ENCODE results near the gene PDIK1L. TPM values are rescaled to one million over a fixed set of nuclear protein-coding genes. Genes with fewer than 3 reads are reported as not detected.

PDIK1L gene
- total and polyA plus RNA-seq, 7 donors = 1.4 to 7.0 (median 4.7) TPM

DNA sequence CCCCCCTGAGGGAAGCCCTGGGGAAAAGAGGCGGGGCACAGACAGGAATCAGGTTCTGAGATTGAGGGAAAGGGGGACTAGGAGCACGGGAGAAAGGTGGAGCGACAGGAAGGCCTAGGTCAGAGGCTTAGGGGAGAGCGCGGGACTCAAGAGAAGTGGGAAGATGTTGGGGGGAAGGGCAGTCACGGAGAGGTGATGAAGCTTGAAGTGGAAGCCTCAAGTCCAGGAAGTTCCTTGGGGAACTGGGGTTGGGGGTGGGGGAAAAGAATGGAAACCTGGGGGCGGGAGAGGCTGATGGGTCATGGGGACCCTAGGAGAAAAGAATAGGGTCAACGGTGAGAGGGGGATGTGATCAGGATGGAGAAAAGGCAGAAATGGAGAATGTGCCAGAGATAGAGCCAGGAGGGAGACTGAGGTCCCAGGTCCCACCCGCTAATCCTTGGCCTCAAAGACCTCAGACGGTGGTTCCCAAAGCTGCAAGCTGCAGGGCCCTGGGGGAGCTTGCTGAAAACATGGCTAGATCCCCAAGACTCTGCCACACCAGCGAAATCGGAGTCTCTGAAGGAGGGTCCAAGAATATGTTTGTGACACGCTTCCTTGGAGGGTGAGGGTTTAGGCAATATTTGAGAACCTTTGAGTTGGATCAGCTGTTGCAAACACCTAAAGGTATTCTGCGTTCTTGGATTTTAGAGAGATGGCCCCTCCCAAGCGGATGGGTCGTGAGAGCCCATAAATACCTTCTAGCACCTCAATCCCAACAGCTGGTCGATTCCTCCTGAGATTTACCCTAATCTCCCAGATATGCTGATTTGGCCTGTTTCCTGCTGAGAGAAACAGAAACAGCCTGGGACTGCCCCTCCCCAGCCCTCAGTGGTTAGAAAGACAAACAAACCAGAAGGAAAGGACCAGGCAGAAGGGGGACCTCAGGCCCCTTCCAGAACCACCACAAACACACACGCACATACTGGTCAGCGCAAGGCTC lies 53.5 kb downstream of the PDIK1L start:
- intact Hi-C loops (cut with DNase I) = loop anchor here (5.0 to 10.0 kb wide), 5 partner anchors 58 to 270 kb away; no protein-coding TSS in a partner anchor
- Histone ChIP-seq H3K27me3 (ENCODE audit: insufficient read depth in 3 of 3, low read length in 2 of 3) (no peaks in the 10 kb centered on the region), H3K36me3 (ENCODE audit: insufficient read depth in 1 of 2, low read depth in 1 of 2) (no peaks in the 10 kb centered on the region), H3K9me3 (no peaks in the 10 kb centered on the region), H3K4me1 (peaks cover 13% of the 10 kb centered on the region), H3K27ac (peak overlapping the region; percentile 71), H3K4me3 (peak overlapping the region; percentile 66)
- WGBS, 3 donors = 71 to 77% (median 73%) methylated on average over 19 of the region's 19 CpGs
- ATAC-seq = no peak
- no peak for TF ChIP-seq CTCF (IDR thresholded peaks at IDR 0.05)
- no peak for DNase-seq

DNA sequence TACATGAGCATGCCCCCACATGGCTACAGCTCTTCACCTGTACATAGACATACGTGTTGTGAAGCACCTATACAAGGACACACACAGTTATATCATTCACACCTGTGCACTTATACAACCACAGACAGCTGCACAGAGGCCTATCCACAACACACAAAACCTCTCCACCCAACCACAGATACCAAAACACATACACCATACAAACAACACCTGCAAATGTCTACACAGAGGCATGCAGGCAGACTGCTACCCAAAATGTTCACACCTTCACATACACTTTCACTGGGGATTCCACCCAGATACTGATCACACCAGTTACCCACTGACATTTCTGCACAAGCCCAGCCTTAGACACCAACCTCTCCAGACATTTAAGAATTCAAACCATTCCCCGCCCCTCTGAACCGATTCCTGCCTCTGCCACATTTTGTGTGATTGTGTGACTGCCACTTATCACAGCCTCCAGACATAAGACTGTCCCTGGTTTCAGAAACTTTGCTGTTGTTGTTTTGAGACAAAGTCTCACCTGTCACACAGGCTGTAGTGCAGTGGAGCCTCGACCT lies 55.2 kb downstream of the PDIK1L start:
- ATAC-seq (no peak), DNase-seq (no peak)
- WGBS, 3 donors = 71 to 85% (median 84%) methylated on average over 4 of the region's 4 CpGs
- H3K4me1 ChIP-seq = peaks cover 19% of the 10 kb centered on the region
- H3K9me3 ChIP-seq = no peaks in the 10 kb centered on the region
- no peak overlapping the region for H3K27ac ChIP-seq
- H3K4me3 ChIP-seq = no peak overlapping the region
- no peaks in the 10 kb centered on the region for H3K36me3 ChIP-seq (ENCODE audit: insufficient read depth in 1 of 2, low read depth in 1 of 2)
- no peak for TF ChIP-seq CTCF (IDR thresholded peaks at IDR 0.05)
- no peaks in the 10 kb centered on the region for H3K27me3 ChIP-seq (ENCODE audit: insufficient read depth in 3 of 3, low read length in 2 of 3)
- intact Hi-C loops (cut with DNase I) = loop anchor here (5.0 to 10.0 kb wide), 3 partner anchors 156 to 272 kb away; no protein-coding TSS in a partner anchor

DNA sequence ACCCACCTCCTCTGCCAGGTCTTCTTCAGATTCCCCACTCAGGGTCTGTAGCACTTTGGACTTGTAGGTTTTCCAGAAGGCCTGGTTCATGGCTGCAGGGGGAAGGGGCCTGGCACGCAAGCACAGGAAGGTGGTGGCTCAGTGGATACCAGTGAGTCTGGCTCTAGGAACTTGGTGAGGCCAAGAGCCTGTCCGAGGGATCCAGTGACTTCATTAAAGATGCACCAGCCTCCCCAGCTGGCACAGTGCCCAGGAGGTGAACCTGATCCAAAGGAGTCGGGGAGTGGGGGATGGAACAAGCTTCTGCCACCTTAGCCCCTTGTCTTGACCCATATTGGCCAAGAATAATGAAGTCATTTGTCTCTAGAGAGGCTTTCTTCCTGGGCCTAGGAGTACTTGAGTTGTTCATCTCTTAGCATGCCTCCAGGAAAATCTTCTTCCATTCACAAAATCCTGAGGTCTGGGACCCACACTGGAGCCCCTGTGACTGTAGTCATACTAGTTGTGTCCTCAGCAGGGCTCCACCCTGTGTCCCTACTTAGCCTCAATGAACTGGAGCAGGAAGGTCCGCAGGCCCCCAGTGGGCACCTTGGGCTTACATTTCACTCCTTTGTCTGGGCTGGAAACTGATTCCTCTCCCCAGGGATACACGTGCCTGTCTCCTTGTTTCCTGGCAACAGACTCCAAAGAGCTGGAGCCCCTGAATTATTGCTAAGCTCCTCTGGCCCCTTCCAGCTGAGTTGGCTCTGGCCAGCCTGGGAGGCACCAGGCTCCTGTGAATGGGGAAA lies 57.0 kb downstream of the PDIK1L start, which contains the start of gene C1orf232:
TSS of gene C1orf232 (minus strand) at position 554 of the 788 bp plus-strand sequence. CDS start at position 90, 464 bp downstream.
- 38 to 49% (median 40%) methylated on average over 5 of the region's 5 CpGs for WGBS, 3 donors
- TF ChIP-seq CTCF (IDR thresholded peaks at IDR 0.05) = no peak

DNA sequence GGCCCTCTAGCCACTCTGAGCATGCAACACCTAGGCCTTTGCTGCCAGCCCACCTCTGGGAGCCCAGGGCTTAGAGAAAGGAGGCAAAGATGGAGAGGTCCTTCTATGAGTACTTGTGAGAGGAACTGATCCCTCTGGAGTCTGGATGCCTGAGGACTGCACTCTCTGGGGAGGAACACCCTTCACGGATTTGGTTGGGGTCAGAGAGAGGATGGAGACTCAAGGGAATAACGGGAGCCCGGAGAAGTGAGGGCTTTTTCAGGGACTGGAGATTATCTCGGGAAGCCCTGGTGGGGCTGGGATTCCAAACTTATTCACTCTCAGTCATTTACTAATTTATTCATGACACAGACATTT lies 57.6 kb downstream of the PDIK1L start:
- DNase-seq = no peak
- no peak for ATAC-seq
- whole genome bisulfite sequencing, 3 donors = 52 to 57% (median 52%) methylated on average over 4 of the region's 4 CpGs
- Histone ChIP-seq H3K4me1 (peaks cover 17% of the 10 kb centered on the region), H3K9me3 (no peaks in the 10 kb centered on the region), H3K36me3 (ENCODE audit: insufficient read depth in 1 of 2, low read depth in 1 of 2) (no peaks in the 10 kb centered on the region), H3K27me3 (ENCODE audit: insufficient read depth in 3 of 3, low read length in 2 of 3) (no peaks in the 10 kb centered on the region), H3K4me3 (peak overlapping the region; percentile 77), H3K27ac (peak overlapping the region; percentile 90)
- no peak for TF ChIP-seq CTCF (IDR thresholded peaks at IDR 0.05)
- intact Hi-C loops (cut with DNase I) = loop anchor here (5.0 to 10.0 kb wide), 3 partner anchors 153 to 274 kb away; no protein-coding TSS in a partner anchor

More for the DNA sequence above, 57.0 kb downstream of the PDIK1L start, which contains the start of gene C1orf232:
- peak; percentile 35 to 65 for DNase-seq
- Histone ChIP-seq H3K4me3 (peak within 1 kb of the TSS; percentile 77), H3K36me3 (ENCODE audit: insufficient read depth in 1 of 2, low read depth in 1 of 2) (no peaks in the 10 kb centered on the region), H3K27ac (peak within 1 kb of the TSS; percentile 90), H3K9me3 (no peaks in the 10 kb centered on the region), H3K4me1 (peaks cover 21% of the 10 kb centered on the region), H3K27me3 (ENCODE audit: insufficient read depth in 3 of 3, low read length in 2 of 3) (no peaks in the 10 kb centered on the region)
- ATAC-seq = no peak
- intact Hi-C loops (cut with DNase I) = loop anchor here (5.0 to 10.0 kb wide), 3 partner anchors 154 to 274 kb away; no protein-coding TSS in a partner anchor
